ENCODE measurements around the gene PDZD7. TPM values are rescaled to one million over a fixed set of nuclear protein-coding genes. Genes with fewer than 3 reads are reported as not detected.

PDZD7 gene
- total and polyA plus RNA-seq, 2 of the 8 experiments (the other 6 are each of a cell fraction or from before 2014, with no cell fraction given): 0.88 to 1.6 TPM

DNA sequence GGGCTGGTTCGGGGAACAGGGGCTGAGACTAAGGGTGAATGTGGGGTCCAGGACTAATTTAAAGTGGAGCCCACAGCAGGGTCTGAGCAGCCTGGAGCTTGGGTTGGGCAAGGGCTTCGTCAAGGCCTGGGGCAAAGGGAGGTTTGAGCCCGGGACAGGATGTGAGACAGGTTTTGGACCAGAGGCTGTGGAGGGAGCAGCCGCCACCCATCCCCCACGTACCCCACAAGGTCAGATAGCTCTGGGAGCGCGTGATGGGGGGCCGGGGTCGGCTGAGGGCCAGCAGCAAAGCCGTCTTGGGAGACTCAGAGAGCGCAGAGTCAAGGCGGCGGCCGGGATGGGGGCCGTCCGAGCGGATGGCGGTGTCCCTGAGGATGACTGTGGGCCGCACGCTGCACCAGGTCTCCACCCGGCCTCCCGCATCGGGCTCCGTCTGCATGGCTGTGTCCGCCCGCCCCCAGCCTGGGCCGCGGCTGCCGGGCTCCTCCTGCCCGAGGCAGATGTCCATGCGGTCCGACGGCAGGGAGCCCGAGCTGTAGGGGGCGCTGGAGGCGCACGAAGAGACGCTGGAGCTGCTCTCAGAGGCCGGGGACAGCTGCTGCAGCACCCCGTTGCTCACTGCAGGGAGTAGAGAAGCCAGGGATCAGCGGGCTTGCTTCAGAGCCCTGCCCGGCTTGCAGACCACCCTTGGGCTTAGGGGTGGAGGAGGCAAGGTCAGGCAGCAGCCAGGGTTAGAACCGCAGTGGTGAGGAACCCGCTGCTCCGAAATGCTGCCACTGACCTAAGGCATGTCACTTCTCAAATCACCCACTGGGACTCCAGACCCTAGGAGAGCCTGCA lies 12.1 kb downstream of the PDZD7 start (continued):
- no peak for TF ChIP-seq TAF7 (optimal IDR thresholded peaks at IDR 0.05; ENCODE audit: borderline replicate concordance, low read depth, low read length)
- no peak for TF ChIP-seq ASH2L (IDR thresholded peaks at IDR 0.05; ENCODE audit: low read length)
- TF ChIP-seq SIX5 (IDR thresholded peaks at IDR 0.05; ENCODE audit: low read depth, low read length): no peak
- TF ChIP-seq GABPA (IDR thresholded peaks at IDR 0.05; ENCODE audit: borderline replicate concordance, insufficient read depth, low read length): peak; percentile 53; the same call in 1 of the 2 replicates
- no peak for TF ChIP-seq SRF (IDR thresholded peaks at IDR 0.05; ENCODE audit: low read depth, low read length)
- no peak for TF ChIP-seq CEBPB (IDR thresholded peaks at IDR 0.05; ENCODE audit: low read depth, low read length)
- no peak for TF ChIP-seq POLR2A (IDR thresholded peaks at IDR 0.05; ENCODE audit: control extremely low read depth in 1 of 2, low read depth in 2 of 2, low read length in 2 of 2)
- TF ChIP-seq SAP30 (IDR thresholded peaks at IDR 0.05; ENCODE audit: insufficient read depth, insufficient replicate concordance, low read length): no peak
- TF ChIP-seq YY1 (IDR thresholded peaks at IDR 0.05; ENCODE audit: low read depth, low read length): no peak
- TF ChIP-seq, protein P1, sequence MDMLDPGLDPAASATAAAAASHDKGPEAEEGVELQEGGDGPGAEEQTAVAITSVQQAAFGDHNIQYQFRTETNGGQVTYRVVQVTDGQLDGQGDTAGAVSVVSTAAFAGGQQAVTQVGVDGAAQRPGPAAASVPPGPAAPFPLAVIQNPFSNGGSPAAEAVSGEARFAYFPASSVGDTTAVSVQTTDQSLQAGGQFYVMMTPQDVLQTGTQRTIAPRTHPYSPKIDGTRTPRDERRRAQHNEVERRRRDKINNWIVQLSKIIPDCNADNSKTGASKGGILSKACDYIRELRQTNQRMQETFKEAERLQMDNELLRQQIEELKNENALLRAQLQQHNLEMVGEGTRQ (IDR thresholded peaks at IDR 0.05; ENCODE audit: low read length): no peak
- no peak for TF ChIP-seq RFX5 (IDR thresholded peaks at IDR 0.05; ENCODE audit: borderline replicate concordance, low read depth, low read length)
- TF ChIP-seq TAF1 (IDR thresholded peaks at IDR 0.05; ENCODE audit: low read depth, low read length): no peak
- no peak for TF ChIP-seq ZNF274 (IDR thresholded peaks at IDR 0.05; ENCODE audit: borderline replicate concordance, extremely low read depth, low read length)

Data from H1 (cell line).